ENCODE data around the gene RABL6.

RABL6 gene

DNA sequence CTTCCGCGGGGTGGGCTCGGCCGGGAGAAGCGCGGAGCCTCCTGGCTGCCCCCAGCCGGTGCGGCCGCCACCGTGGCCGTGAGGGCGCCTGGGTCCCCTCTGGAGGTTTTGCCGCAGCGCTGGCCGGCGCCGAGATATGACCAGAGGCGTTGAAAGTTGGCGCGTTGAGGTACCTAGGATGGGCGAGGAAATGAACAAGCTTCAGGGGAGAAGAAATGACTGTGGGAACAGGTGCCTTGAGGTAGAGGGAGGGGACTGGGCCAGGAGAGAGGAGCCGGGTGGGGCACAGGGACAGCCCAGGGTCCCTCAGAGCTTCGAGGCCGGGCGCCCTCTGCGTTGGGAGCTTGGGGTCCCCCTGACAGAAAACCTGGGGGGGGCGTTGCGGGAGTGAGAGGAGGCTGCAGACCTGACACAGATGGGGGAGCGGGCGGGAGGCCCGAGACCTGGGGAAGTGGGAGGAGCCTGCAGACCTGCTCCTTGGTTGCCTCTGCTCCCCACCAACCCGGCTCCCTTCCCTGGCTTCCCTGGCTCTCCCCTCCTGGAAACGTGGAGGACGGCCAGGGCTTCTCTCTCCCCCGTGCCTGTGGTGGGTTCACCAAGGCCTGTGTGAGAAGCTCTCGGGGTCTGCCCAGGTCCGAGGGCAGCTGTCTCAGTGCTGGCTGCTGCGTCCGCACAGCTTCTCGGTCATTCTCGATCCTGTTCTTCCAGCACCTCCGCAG lies 14.2 kb downstream of the RABL6 start:
- Histone ChIP-seq H3K4me3 (no peak overlapping the region), H3K27ac (no peak overlapping the region), H3K9me3 (ENCODE audit: low read depth, low read length) (no peaks in the 10 kb centered on the region), H3K9ac (ENCODE audit: insufficient read length) (no peak overlapping the region), H3K36me3 (ENCODE audit: insufficient read depth, low read length) (peaks cover 23% of the 10 kb centered on the region; the same call in 1 of the 2 replicates)
- DNase-seq (ENCODE audit: low read depth, low spot score), result no peak
- TF ChIP-seq POLR2AphosphoS5 (IDR thresholded peaks at IDR 0.05; ENCODE audit: borderline replicate concordance, low read depth, low read length) (no peak), FOXP2 (optimal IDR thresholded peaks at IDR 0.05; ENCODE audit: control extremely low read depth, extremely low read length, insufficient read depth) (no peak), EZH2 (IDR thresholded peaks at IDR 0.05) (no peak)

DNA sequence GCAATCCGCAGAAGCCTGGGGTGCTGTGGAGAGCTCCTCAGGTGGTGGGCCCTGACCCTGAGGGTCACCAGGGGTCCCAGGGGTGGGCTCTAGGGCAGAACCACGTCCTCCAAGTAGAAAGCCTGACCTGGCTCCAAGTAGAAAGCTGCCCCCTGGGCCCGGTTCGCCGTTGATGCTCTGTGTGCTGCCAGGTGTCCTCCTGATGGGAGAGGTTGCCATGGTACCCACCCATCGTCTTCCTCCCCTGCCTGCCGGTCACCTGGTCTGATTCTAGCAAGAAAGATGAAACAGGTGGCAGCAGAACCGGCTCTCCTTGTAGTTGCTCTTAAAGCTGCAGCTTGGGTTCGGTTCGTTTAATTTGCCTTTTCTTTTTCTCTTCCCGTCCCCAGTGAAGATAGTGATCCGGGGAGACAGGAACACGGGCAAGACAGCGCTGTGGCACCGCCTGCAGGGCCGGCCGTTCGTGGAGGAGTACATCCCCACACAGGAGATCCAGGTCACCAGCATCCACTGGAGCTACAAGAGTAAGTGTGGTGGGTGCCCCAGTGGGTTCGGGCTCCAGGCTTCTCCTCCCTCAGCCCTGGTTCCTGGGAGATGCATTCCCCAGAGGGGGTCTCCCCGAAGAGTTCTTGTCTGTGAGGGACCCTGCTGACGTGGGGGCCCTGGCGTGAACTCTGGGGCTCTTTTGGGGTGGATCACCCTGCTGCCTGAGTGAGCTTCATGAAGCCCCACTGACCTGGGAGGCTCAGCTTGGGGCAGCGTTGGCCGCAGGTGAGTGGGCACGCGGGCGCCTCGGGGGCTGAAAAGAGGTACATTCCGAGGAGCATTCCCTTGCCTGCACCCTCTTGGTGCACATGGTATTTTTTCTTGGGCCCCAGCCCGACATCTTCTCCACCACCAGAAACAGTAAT lies 15.6 kb downstream of the RABL6 start:
- Histone ChIP-seq H3K36me3 (ENCODE audit: insufficient read depth, low read length) (peaks cover 25% of the 10 kb centered on the region; the same call in 1 of the 2 replicates), H3K4me3 (no peak overlapping the region), H3K9ac (ENCODE audit: insufficient read length) (no peak overlapping the region), H3K9me3 (ENCODE audit: low read depth, low read length) (no peaks in the 10 kb centered on the region), H3K27ac (peak overlapping the region; percentile 11; the same call in 1 of the 2 replicates)
- DNase-seq (ENCODE audit: low read depth, low spot score), result no peak
- TF ChIP-seq FOXP2 (optimal IDR thresholded peaks at IDR 0.05; ENCODE audit: control extremely low read depth, extremely low read length, insufficient read depth) (no peak), EZH2 (IDR thresholded peaks at IDR 0.05) (no peak), POLR2AphosphoS5 (IDR thresholded peaks at IDR 0.05; ENCODE audit: borderline replicate concordance, low read depth, low read length) (no peak)

DNA sequence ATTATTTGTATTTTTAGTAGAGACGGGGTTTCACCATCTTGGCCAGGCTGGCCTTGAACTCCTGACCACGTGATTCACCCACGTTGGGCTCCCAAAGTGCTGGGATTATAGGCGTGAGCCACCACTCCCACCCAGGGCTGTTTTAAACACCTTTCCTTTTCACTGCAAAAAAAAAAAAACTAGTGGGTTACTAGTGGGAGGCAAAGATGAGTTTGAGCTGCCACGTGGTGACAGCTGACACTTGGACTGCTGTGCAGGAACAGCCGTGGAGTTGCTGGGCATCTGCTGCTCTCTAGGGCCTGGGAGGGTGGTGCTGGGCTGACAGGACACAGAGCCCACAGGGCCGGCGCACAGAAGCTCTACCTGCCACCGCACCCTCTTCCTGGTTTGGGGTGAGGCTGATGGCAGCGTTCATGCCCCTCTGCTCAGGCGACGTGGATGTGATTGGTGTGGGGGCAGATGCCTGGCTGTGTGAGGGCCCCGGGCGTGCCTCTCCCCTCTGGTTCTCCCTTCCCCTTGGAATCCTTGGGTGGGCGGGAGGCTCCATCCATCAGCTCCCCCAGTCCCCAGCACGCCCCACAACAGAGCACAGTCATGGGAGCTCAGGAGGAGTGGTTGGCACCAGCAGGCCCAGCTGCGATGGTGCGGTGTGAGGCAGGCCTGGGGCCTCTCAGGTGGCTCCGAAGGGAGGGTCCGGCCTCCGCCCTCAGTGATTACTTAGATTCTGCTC lies 16.9 kb downstream of the RABL6 start:
- no peak overlapping the region for H3K27ac ChIP-seq
- no peaks in the 10 kb centered on the region for H3K9me3 ChIP-seq (ENCODE audit: low read depth, low read length)
- TF ChIP-seq FOXP2 (optimal IDR thresholded peaks at IDR 0.05; ENCODE audit: control extremely low read depth, extremely low read length, insufficient read depth) (no peak), EZH2 (IDR thresholded peaks at IDR 0.05) (no peak), POLR2AphosphoS5 (IDR thresholded peaks at IDR 0.05; ENCODE audit: borderline replicate concordance, low read depth, low read length) (no peak)
- peaks cover 38% of the 10 kb centered on the region; the same call in 1 of the 2 replicates for H3K36me3 ChIP-seq (ENCODE audit: insufficient read depth, low read length)
- no peak overlapping the region for H3K4me3 ChIP-seq
- H3K9ac ChIP-seq (ENCODE audit: insufficient read length), result no peak overlapping the region
- no peak for DNase-seq (ENCODE audit: low read depth, low spot score)

GRCh38 chr9:136825295-136826187 lies 17.8 kb downstream of the RABL6 start:
- no peak overlapping the region for H3K4me3 ChIP-seq
- H3K36me3 ChIP-seq (ENCODE audit: insufficient read depth, low read length), result peaks cover 47% of the 10 kb centered on the region; the same call in 1 of the 2 replicates
- H3K9me3 ChIP-seq (ENCODE audit: low read depth, low read length), result no peaks in the 10 kb centered on the region
- DNase-seq (ENCODE audit: low read depth, low spot score), result no peak
- no peak overlapping the region for H3K9ac ChIP-seq (ENCODE audit: insufficient read length)
- TF ChIP-seq EZH2 (IDR thresholded peaks at IDR 0.05) (no peak), FOXP2 (optimal IDR thresholded peaks at IDR 0.05; ENCODE audit: control extremely low read depth, extremely low read length, insufficient read depth) (no peak), POLR2AphosphoS5 (IDR thresholded peaks at IDR 0.05; ENCODE audit: borderline replicate concordance, low read depth, low read length) (no peak)
- no peak overlapping the region for H3K27ac ChIP-seq

GRCh38 chr9:136826188-136826541 lies 18.4 kb downstream of the RABL6 start:
- no peak for DNase-seq (ENCODE audit: low read depth, low spot score)
- TF ChIP-seq EZH2 (IDR thresholded peaks at IDR 0.05), result no peak
- no peak for TF ChIP-seq FOXP2 (optimal IDR thresholded peaks at IDR 0.05; ENCODE audit: control extremely low read depth, extremely low read length, insufficient read depth)
- TF ChIP-seq POLR2AphosphoS5 (IDR thresholded peaks at IDR 0.05; ENCODE audit: borderline replicate concordance, low read depth, low read length), result no peak
- Histone ChIP-seq H3K9me3 (ENCODE audit: low read depth, low read length) (no peaks in the 10 kb centered on the region), H3K4me3 (no peak overlapping the region), H3K27ac (no peak overlapping the region), H3K36me3 (ENCODE audit: insufficient read depth, low read length) (peaks cover 52% of the 10 kb centered on the region; the same call in 1 of the 2 replicates), H3K9ac (ENCODE audit: insufficient read length) (no peak overlapping the region)

GRCh38 chr9:136826703-136827582 lies 19.2 kb downstream of the RABL6 start:
- H3K9ac ChIP-seq (ENCODE audit: insufficient read length), result no peak overlapping the region
- TF ChIP-seq EZH2 (IDR thresholded peaks at IDR 0.05) (no peak), POLR2AphosphoS5 (IDR thresholded peaks at IDR 0.05; ENCODE audit: borderline replicate concordance, low read depth, low read length) (no peak), FOXP2 (optimal IDR thresholded peaks at IDR 0.05; ENCODE audit: control extremely low read depth, extremely low read length, insufficient read depth) (no peak)
- H3K36me3 ChIP-seq (ENCODE audit: insufficient read depth, low read length), result peaks cover 56% of the 10 kb centered on the region; the same call in 1 of the 2 replicates
- H3K9me3 ChIP-seq (ENCODE audit: low read depth, low read length), result no peaks in the 10 kb centered on the region
- DNase-seq (ENCODE audit: low read depth, low spot score), result no peak
- no peak overlapping the region for H3K4me3 ChIP-seq
- H3K27ac ChIP-seq, result no peak overlapping the region

Measured in SK-N-MC (cell line).